Limb (tissue), 2 donors: Measurements from ENCODE around the gene NUP155.
"Not testable (repeated sequence)": the region's sequence is repeated elsewhere in the genome, so short reads cannot be mapped to it uniquely, and the experiment has no call there.

Source experiments
- DNase-seq, 2 donors: peaks; one replicate each; pipeline ENCODE4 v3.0.0-alpha.2; 2016; ENCODE audit errors: extremely low spot score in 2 of 2

Gene NUP155

GRCh38 chr5:37283214-37283820 lies 87.6 kb downstream of the NUP155 start:
- DNase-seq: no peak

- DNase-seq: no peak
These were observed 95.4 kb downstream of the NUP155 start for GRCh38 chr5:37275511-37275910.

GRCh38 chr5:37272511-37272910 lies 98.4 kb downstream of the NUP155 start:
- DNase-seq: no peak

GRCh38 chr5:37268100-37268499 lies 102.8 kb downstream of the NUP155 start:
- not testable (repeated sequence) for DNase-seq

GRCh38 chr5:37255774-37256358 lies 115.0 kb downstream of the NUP155 start:
- no peak for DNase-seq

- no peak for DNase-seq
These were observed 116.3 kb downstream of the NUP155 start for GRCh38 chr5:37254581-37254980.

- no peak for DNase-seq
These were observed 119.2 kb downstream of the NUP155 start for GRCh38 chr5:37251665-37252064.

GRCh38 chr5:37249815-37250164 lies 121.1 kb downstream of the NUP155 start:
- DNase-seq: no peak

GRCh38 chr5:37248970-37249814 lies 121.7 kb downstream of the NUP155 start, which contains the start of gene CPLANE1:
Gene CPLANE1, minus strand, starts transcription at chr5:37249376. Its CDS starts 1,678 bp downstream, at chr5:37247698.
- peak; percentile 88 to 91 for DNase-seq

- peak; percentile 6 to 28 for DNase-seq
These were observed 122.4 kb downstream of the NUP155 start for GRCh38 chr5:37248421-37248969.

GRCh38 chr5:37247496-37247895 lies 123.4 kb downstream of the NUP155 start:
- DNase-seq: no peak

GRCh38 chr5:37247036-37247435 lies 123.9 kb downstream of the NUP155 start:
- DNase-seq: no peak
